Hepatocyte (in vitro differentiated cells): ENCODE data around the gene NDUFB8.

Experiments used
- EZH2 ChIP-seq: fragments of 200-600 bp; sonication (generic); IDR thresholded peaks from 2 replicates; pipeline ENCODE4 v1.6.1; 2016; ENCODE audit warnings: antibody characterized with exemption, mild to moderate bottlenecking, borderline replicate concordance
- EZH2phosphoT487 ChIP-seq: fragments of 200-600 bp; sonication (generic); IDR thresholded peaks from one replicate; pipeline ENCODE4 v1.6.1; 2018; ENCODE audit warnings: antibody characterized with exemption, mild to moderate bottlenecking, low read depth, moderate library complexity; ENCODE audit not compliant: unreplicated experiment, severe bottlenecking
- TF ChIP-seq, protein P1 (sequence below): fragments of 200-600 bp; sonication (generic); IDR thresholded peaks from 2 replicates; pipeline ENCODE4 v1.5.1; 2016; ENCODE audit warnings: antibody characterized with exemption, mild to moderate bottlenecking; ENCODE audit not compliant: poor library complexity

GRCh38 chr10:100560248-100560647, 30.6 kb upstream of the NDUFB8 start:
- TF ChIP-seq EZH2 (no peak), EZH2phosphoT487 (no peak)
- TF ChIP-seq, protein P1, sequence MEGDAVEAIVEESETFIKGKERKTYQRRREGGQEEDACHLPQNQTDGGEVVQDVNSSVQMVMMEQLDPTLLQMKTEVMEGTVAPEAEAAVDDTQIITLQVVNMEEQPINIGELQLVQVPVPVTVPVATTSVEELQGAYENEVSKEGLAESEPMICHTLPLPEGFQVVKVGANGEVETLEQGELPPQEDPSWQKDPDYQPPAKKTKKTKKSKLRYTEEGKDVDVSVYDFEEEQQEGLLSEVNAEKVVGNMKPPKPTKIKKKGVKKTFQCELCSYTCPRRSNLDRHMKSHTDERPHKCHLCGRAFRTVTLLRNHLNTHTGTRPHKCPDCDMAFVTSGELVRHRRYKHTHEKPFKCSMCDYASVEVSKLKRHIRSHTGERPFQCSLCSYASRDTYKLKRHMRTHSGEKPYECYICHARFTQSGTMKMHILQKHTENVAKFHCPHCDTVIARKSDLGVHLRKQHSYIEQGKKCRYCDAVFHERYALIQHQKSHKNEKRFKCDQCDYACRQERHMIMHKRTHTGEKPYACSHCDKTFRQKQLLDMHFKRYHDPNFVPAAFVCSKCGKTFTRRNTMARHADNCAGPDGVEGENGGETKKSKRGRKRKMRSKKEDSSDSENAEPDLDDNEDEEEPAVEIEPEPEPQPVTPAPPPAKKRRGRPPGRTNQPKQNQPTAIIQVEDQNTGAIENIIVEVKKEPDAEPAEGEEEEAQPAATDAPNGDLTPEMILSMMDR, result no peak
